Thyroid gland (tissue), 4 donors: ENCODE measurements around the gene AGMO. TPM values are rescaled to one million over a fixed set of nuclear protein-coding genes. Genes with fewer than 3 reads are reported as not detected.

ENCODE experiments used
- DNase-seq, 2 donors: peaks; one replicate each; pipeline ENCODE4 v3.0.0-alpha.2; 2019
- H3K27ac ChIP-seq, 3 donors: fragments of 200-600 bp; sonication (generic); 1 replicate in 2 of 3; 2 replicates in 1 of 3; pipeline ENCODE4 v1.5.1; 2016 to 2019; ENCODE audit warnings: mild to moderate bottlenecking in 1 of 3, moderate library complexity in 1 of 3
- H3K27me3 ChIP-seq: fragments of 200-600 bp; sonication (generic); one replicate; pipeline ENCODE4 v1.5.1; 2019
- H3K36me3 ChIP-seq, 2 donors: fragments of 200-600 bp; sonication (generic); one replicate each; pipeline ENCODE4 v1.5.1; 2016 to 2019
- H3K4me1 ChIP-seq, 2 donors: fragments of 200-600 bp; sonication (generic); one replicate each; pipeline ENCODE4 v1.5.1; 2017 to 2019
- H3K4me3 ChIP-seq, 3 donors: fragments of 200-600 bp; sonication (generic); replicated peaks in 1 of 3; 1 replicate in 2 of 3; 2 replicates in 1 of 3; pipeline ENCODE4 v1.5.1; 2016; ENCODE audit warnings: mild to moderate bottlenecking in 1 of 3
- H3K9me3 ChIP-seq: fragments of 200-600 bp; sonication (generic); one replicate; pipeline ENCODE4 v1.5.1; 2017
- POLR2A ChIP-seq, 2 donors: fragments of 450-650 bp; IDR thresholded peaks; one replicate each; pipeline ENCODE4 v1.6.1; 2017; ENCODE audit warnings: antibody characterized with exemption in 2 of 2, mild to moderate bottlenecking in 2 of 2, moderate library complexity in 1 of 2
- WGBS, 2 donors: methylation state at CpG; one replicate each; pipeline ENCODE4 v1.1.5; 2017; 5-methylcytosine and 5-hydroxymethylcytosine counted together
- intact Hi-C: fragments of 100-400 bp; cut with DNase I; formaldehyde crosslinking; loops from one replicate; pipeline ENCODE4 v1.15.1; 2023
- total RNA-seq, 4 donors: library from RNA; depleted of rRNA; stranded (reverse); fragments of >200 nt; gene quantifications; one replicate each; pipeline ENCODE4 v1.2.3, GENCODE V29; 2016
- TF ChIP-seq, protein P1 (sequence below), 6 experiments: fragments of 200-600 bp in 3 of 6; fragments of 450-650 bp in 3 of 6; sonication (generic) in 3 of 6; IDR thresholded peaks; one replicate each; pipeline ENCODE4 v1.5.1; 2016 to 2019; ENCODE audit warnings: antibody characterized with exemption in 6 of 6, mild to moderate bottlenecking in 2 of 6, inconsistent platforms in 1 of 6, moderate library complexity in 1 of 6

The AGMO gene
- total RNA-seq, 4 donors from 2014 or later: 0.83 to 2.0 (median 1.8) TPM

DNA sequence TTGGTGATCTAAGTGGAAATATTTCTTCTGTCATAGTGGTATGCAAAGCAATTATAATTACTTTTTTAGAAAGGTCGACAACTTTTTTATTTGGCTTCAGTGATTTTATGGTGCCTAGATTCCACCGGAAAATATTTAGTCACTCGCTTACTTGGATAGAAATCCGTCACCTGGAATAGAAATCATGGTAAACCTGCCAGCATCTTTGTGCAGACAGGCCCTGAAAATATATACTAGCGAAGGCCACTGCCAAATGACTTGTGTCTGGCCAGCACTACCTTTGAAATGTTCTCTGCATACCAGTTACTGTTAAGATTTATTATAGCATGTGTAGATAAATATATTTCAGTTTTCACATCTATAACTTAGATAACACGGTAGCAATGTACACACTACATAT is 226.4 kb downstream of the AGMO start:
- Histone ChIP-seq H3K27ac (no peak overlapping the region), H3K27me3 (no peaks in the 10 kb centered on the region), H3K36me3 (no peaks in the 10 kb centered on the region), H3K9me3 (no peaks in the 10 kb centered on the region), H3K4me1 (no peaks in the 10 kb centered on the region), H3K4me3 (no peak overlapping the region)
- TF ChIP-seq, protein P1, sequence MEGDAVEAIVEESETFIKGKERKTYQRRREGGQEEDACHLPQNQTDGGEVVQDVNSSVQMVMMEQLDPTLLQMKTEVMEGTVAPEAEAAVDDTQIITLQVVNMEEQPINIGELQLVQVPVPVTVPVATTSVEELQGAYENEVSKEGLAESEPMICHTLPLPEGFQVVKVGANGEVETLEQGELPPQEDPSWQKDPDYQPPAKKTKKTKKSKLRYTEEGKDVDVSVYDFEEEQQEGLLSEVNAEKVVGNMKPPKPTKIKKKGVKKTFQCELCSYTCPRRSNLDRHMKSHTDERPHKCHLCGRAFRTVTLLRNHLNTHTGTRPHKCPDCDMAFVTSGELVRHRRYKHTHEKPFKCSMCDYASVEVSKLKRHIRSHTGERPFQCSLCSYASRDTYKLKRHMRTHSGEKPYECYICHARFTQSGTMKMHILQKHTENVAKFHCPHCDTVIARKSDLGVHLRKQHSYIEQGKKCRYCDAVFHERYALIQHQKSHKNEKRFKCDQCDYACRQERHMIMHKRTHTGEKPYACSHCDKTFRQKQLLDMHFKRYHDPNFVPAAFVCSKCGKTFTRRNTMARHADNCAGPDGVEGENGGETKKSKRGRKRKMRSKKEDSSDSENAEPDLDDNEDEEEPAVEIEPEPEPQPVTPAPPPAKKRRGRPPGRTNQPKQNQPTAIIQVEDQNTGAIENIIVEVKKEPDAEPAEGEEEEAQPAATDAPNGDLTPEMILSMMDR (IDR thresholded peaks at IDR 0.05): no peak
- TF ChIP-seq POLR2A (IDR thresholded peaks at IDR 0.05): no peak
- intact Hi-C loops: no loop called here
- DNase-seq: no peak
- WGBS, 2 donors: 84 to 90% methylated on average over 6 of the region's 6 CpGs

DNA sequence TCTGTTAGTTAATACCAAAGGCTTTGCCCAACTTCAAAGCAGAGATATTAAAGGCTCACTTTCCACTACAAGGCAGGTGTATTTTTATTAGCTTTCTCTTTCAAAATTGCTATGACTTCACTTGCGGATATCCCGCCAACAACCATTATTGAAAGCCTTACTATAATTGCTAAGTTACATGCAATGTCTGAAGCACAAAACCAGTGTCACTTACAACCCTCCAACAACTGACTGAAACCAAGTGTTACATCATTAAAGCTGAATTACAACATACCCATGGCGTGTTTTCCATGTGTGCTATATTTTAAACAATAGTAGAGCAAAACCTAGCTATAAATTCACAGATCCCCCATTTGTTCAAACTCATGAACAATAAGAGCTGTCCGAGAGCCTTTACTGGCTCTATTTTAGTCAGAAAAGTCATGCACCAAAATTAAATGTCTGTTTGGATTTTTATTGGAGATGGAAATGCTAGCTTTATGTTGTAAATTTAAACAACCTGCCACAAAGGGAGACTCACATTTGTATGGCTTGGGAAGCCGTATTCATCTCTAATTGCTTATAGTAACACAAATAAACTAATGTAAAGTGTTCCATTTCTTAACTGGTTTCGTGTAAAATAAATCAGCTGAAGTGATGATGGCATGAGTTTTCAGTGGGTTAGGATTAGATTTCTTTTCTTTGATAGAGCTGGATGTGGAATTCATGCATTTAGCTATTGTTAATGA is 227.1 kb downstream of the AGMO start:
- WGBS, 2 donors: 85 to 90% methylated on average over 6 of the region's 6 CpGs
- no peaks in the 10 kb centered on the region for H3K27me3 ChIP-seq
- no peak for DNase-seq
- no peak overlapping the region for H3K27ac ChIP-seq
- intact Hi-C loops: no loop called here
- H3K36me3 ChIP-seq: no peaks in the 10 kb centered on the region
- no peak overlapping the region for H3K4me3 ChIP-seq
- no peaks in the 10 kb centered on the region for H3K9me3 ChIP-seq
- no peak for TF ChIP-seq POLR2A (IDR thresholded peaks at IDR 0.05)
- TF ChIP-seq, protein P1 (IDR thresholded peaks at IDR 0.05): no peak
- H3K4me1 ChIP-seq: no peaks in the 10 kb centered on the region

DNA sequence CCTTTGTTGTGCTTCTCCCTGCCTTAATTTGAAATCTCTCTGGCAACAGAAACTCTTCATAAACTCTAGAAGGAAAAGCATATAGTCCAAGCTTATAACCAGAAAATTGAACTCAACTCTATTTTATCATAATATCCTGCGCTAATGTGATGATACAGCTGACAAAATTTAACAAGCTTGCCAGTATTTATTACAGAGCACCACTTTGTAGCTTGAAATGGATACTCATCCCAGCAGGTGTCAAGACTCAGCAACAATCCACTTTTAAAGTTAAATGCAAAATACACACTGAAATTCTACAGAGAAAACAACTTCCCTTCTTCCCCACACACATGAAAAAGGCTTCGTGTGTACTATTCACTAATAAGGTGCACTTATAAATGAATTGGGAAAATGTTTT is 228.9 kb downstream of the AGMO start:
- intact Hi-C loops: no loop called here
- H3K36me3 ChIP-seq: no peaks in the 10 kb centered on the region
- H3K9me3 ChIP-seq: no peaks in the 10 kb centered on the region
- no peak overlapping the region for H3K4me3 ChIP-seq
- TF ChIP-seq, protein P1 (IDR thresholded peaks at IDR 0.05): no peak
- no peak for TF ChIP-seq POLR2A (IDR thresholded peaks at IDR 0.05)
- WGBS, 2 donors: 69 to 70% methylated on average over 2 of the region's 2 CpGs
- no peaks in the 10 kb centered on the region for H3K27me3 ChIP-seq
- DNase-seq: no peak
- no peak overlapping the region for H3K27ac ChIP-seq
- no peaks in the 10 kb centered on the region for H3K4me1 ChIP-seq

DNA sequence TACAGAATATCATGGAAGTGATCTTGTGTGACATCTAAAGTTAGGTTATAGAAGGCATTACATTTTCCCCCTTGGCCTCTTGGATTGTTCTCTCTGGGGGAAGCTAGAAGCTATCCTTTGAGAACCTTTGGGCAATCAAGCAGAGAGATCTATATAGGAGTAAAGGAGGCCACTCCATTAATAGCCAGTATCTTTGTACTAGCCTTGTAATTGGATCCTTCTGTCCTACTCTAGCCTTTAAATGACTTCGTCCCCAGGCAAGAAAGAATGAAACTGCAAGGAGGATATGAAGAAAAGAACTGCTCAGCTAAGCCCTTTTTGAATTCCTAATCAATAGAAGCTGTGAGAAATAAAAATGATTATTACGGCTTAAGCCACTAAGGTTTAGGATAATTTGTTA is 230.9 kb downstream of the AGMO start:
- no peak overlapping the region for H3K27ac ChIP-seq
- intact Hi-C loops: no loop called here
- WGBS, 2 donors: 66 to 72% methylated on average over 2 of the region's 2 CpGs
- DNase-seq: no peak
- no peaks in the 10 kb centered on the region for H3K9me3 ChIP-seq
- H3K27me3 ChIP-seq: no peaks in the 10 kb centered on the region
- no peak overlapping the region for H3K4me3 ChIP-seq
- no peak for TF ChIP-seq POLR2A (IDR thresholded peaks at IDR 0.05)
- TF ChIP-seq, protein P1 (IDR thresholded peaks at IDR 0.05): no peak
- no peaks in the 10 kb centered on the region for H3K36me3 ChIP-seq
- no peaks in the 10 kb centered on the region for H3K4me1 ChIP-seq

DNA sequence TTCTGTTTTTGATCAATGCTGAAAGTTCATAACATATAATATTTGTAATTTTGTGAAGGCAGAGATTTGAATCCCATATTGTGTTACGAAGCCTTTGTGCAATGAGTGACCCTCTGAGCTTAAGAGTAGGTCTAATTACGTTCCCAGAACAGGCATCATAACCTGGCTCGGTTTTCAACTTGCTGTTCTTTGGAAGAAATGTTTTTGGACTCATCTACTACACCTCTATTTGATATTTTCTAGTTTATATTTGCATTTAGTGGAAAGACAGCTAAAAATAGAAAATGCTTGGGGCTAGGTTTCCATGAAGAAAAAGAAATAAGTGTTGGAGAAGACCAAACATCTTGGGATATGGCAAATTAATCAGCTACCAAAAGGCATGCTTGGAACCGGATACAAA is 234.8 kb downstream of the AGMO start:
- no peaks in the 10 kb centered on the region for H3K27me3 ChIP-seq
- TF ChIP-seq POLR2A (IDR thresholded peaks at IDR 0.05): no peak
- TF ChIP-seq, protein P1 (IDR thresholded peaks at IDR 0.05): no peak
- WGBS, 2 donors: 66 to 85% methylated on average over 4 of the region's 4 CpGs
- intact Hi-C loops: no loop called here
- H3K27ac ChIP-seq: no peak overlapping the region
- no peaks in the 10 kb centered on the region for H3K9me3 ChIP-seq
- no peak overlapping the region for H3K4me3 ChIP-seq
- H3K4me1 ChIP-seq: no peaks in the 10 kb centered on the region
- no peak for DNase-seq
- H3K36me3 ChIP-seq: no peaks in the 10 kb centered on the region
